GM12878 (cell line): ENCODE results near the gene PPFIBP1. TPM values are rescaled to one million over a fixed set of nuclear protein-coding genes. Genes with fewer than 3 reads are reported as not detected.

ENCODE experiments used
- BRCA1 ChIP-seq: IDR thresholded peaks from 2 replicates; pipeline ENCODE4 v1.6.1; 2011; ENCODE audit warnings: low read depth, low read length, improper control_type of control experiment
- CEBPZ ChIP-seq: fragments of 150-350 bp; IDR thresholded peaks from 2 replicates; pipeline ENCODE4 v1.6.1; 2016; ENCODE audit warnings: low read depth, low read length
- CHD1 ChIP-seq: IDR thresholded peaks from 2 replicates; pipeline ENCODE4 v1.6.1; 2012; ENCODE audit warnings: low read depth, low read length, improper control_type of control experiment
- CTCF ChIP-seq, 3 experiments: IDR thresholded peaks in 2 of 3; conservative IDR thresholded peaks in 1 of 3; 2 replicates each; pipeline ENCODE4 v1.5.1; 2011; ENCODE audit warnings: low read depth in 3 of 3, low read length in 3 of 3, mild to moderate bottlenecking in 3 of 3, control low read depth in 2 of 3, moderate library complexity in 2 of 3, inconsistent platforms in 1 of 3, mixed read lengths in 1 of 3; ENCODE audit not compliant: control insufficient read depth in 2 of 3, insufficient read depth in 1 of 3; ENCODE audit errors: extremely low read depth in 1 of 3
- E4F1 ChIP-seq: fragments of 450-650 bp; IDR thresholded peaks from 2 replicates; pipeline ENCODE4 v1.6.1; 2018; ENCODE audit warnings: borderline replicate concordance, mild to moderate bottlenecking; ENCODE audit not compliant: partially characterized antibody
- ELK1 ChIP-seq: IDR thresholded peaks from 2 replicates; pipeline ENCODE4 v1.6.1; 2012; ENCODE audit warnings: low read depth, low read length, improper control_type of control experiment
- HDGF ChIP-seq: fragments of 450-650 bp; IDR thresholded peaks from 2 replicates; pipeline ENCODE4 v1.6.1; 2016; ENCODE audit warnings: antibody characterized with exemption
- RAD51 ChIP-seq: fragments of 450-650 bp; IDR thresholded peaks from 2 replicates; pipeline ENCODE4 v1.6.1; 2016; ENCODE audit warnings: moderate library complexity, mild to moderate bottlenecking, inconsistent platforms
- RFX5 ChIP-seq: IDR thresholded peaks from 2 replicates; pipeline ENCODE4 v1.6.1; 2011; ENCODE audit warnings: low read depth, low read length, improper control_type of control experiment
- SMAD1 ChIP-seq: fragments of 450-650 bp; IDR thresholded peaks from 2 replicates; pipeline ENCODE4 v1.6.1; 2018; ENCODE audit warnings: mild to moderate bottlenecking, low read depth; ENCODE audit not compliant: partially characterized antibody
- SMC3 ChIP-seq: IDR thresholded peaks from 2 replicates; pipeline ENCODE4 v1.6.1; 2011; ENCODE audit warnings: low read length, improper control_type of control experiment, borderline replicate concordance
- ZNF24 ChIP-seq: fragments of 450-650 bp; IDR thresholded peaks from 2 replicates; pipeline ENCODE4 v1.6.1; 2017; ENCODE audit warnings: antibody characterized with exemption, mild to moderate bottlenecking
- polyA plus RNA-seq, 11 experiments: library from polyadenylated mRNA; depleted of rRNA in 4 of 11; unstranded in 6 of 11; stranded (reverse) in 5 of 11; fragments of >200 nt; fragmentation: Nextera tagmentation in 4 of 11; fragmentation: Illumina TruSeq in 1 of 11; extraction: Ambion mirVana in 4 of 11; extraction: Trizol in 1 of 11; gene quantifications; 1 replicate in 1 of 11; 2 replicates in 10 of 11; pipeline versions ENCODE4 v1.2.1 to v1.2.3, GENCODE V29; 2011 to 2016; ENCODE audit warnings: inconsistent platforms in 2 of 11, missing spikeins in 2 of 11, low read depth in 1 of 11
- total RNA-seq, 4 experiments: library from RNA; depleted of rRNA in 3 of 4; stranded (reverse); fragments of >200 nt in 3 of 4; fragmentation: Illumina TruSeq in 1 of 4; extraction: Trizol in 1 of 4; gene quantifications; 2 replicates each; pipeline versions ENCODE4 v1.2.1 to v1.2.3, GENCODE V29; 2013 to 2021
- TF ChIP-seq, protein P1 (sequence below): fragments of 450-650 bp; IDR thresholded peaks from 2 replicates; pipeline ENCODE4 v1.6.1; 2017; ENCODE audit warnings: mild to moderate bottlenecking, moderate library complexity
- TF ChIP-seq, protein P2 (sequence below): IDR thresholded peaks from 2 replicates; pipeline ENCODE4 v1.6.1; 2011; ENCODE audit warnings: borderline replicate concordance, low read depth, mild to moderate bottlenecking, moderate library complexity, low read length; ENCODE audit not compliant: insufficient read depth, poor library complexity, severe bottlenecking

PPFIBP1 gene
- total and polyA plus RNA-seq, 10 of the 15 experiments (the other 5 are each of a cell fraction or from before 2014, with no cell fraction given): 0.47 to 7.8 (median 3.6) TPM

DNA sequence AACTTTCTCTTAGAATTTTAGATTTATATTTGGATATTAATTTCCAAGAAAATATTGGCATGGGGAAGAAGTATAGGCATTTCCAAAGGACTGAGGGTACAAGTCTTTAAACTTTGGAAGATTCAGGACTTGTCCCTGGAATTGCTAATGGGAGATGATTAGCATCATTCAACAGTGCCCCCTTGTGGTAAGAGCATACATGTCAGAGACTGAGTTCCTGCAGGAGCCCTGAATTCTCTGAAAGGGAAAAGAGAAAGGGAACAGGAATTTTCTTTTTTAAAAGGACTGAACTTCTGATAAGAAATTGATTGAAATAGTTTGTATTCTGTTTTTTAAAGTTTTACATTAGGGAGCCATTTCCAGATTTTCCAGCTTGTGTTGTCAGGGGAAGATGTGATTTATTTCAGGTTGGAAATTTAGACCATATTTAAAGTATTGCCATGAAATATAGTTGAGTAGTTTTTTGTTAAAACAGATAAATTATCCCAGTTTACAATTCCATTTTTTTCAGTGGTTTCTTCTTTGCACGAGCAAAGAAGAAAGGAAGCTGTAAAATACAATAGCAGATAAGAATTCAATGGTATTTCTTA lies 128.3 kb downstream of the PPFIBP1 start (continued):
- TF ChIP-seq CTCF (IDR thresholded peaks at IDR 0.05 in 2 of 3, conservative IDR thresholded peaks at IDR 0.05 in 1 of 3; ENCODE audit: control insufficient read depth in 2 of 3, extremely low read depth in 1 of 3, insufficient read depth in 1 of 3, low read depth in 3 of 3, low read length in 3 of 3): peak; percentile 77 to 81 (median 80)
- no peak for TF ChIP-seq RFX5
- no peak for TF ChIP-seq E4F1
- peak; percentile 59; the same call in 1 of the 2 replicates for TF ChIP-seq SMC3
- TF ChIP-seq, protein P1, sequence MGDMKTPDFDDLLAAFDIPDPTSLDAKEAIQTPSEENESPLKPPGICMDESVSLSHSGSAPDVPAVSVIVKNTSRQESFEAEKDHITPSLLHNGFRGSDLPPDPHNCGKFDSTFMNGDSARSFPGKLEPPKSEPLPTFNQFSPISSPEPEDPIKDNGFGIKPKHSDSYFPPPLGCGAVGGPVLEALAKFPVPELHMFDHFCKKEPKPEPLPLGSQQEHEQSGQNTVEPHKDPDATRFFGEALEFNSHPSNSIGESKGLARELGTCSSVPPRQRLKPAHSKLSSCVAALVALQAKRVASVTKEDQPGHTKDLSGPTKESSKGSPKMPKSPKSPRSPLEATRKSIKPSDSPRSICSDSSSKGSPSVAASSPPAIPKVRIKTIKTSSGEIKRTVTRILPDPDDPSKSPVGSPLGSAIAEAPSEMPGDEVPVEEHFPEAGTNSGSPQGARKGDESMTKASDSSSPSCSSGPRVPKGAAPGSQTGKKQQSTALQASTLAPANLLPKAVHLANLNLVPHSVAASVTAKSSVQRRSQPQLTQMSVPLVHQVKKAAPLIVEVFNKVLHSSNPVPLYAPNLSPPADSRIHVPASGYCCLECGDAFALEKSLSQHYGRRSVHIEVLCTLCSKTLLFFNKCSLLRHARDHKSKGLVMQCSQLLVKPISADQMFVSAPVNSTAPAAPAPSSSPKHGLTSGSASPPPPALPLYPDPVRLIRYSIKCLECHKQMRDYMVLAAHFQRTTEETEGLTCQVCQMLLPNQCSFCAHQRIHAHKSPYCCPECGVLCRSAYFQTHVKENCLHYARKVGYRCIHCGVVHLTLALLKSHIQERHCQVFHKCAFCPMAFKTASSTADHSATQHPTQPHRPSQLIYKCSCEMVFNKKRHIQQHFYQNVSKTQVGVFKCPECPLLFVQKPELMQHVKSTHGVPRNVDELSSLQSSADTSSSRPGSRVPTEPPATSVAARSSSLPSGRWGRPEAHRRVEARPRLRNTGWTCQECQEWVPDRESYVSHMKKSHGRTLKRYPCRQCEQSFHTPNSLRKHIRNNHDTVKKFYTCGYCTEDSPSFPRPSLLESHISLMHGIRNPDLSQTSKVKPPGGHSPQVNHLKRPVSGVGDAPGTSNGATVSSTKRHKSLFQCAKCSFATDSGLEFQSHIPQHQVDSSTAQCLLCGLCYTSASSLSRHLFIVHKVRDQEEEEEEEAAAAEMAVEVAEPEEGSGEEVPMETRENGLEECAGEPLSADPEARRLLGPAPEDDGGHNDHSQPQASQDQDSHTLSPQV: no peak
- TF ChIP-seq SMAD1: no peak
- no peak for TF ChIP-seq ELK1
- TF ChIP-seq, protein P2, sequence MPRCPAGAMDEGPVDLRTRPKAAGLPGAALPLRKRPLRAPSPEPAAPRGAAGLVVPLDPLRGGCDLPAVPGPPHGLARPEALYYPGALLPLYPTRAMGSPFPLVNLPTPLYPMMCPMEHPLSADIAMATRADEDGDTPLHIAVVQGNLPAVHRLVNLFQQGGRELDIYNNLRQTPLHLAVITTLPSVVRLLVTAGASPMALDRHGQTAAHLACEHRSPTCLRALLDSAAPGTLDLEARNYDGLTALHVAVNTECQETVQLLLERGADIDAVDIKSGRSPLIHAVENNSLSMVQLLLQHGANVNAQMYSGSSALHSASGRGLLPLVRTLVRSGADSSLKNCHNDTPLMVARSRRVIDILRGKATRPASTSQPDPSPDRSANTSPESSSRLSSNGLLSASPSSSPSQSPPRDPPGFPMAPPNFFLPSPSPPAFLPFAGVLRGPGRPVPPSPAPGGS: no peak
- TF ChIP-seq ZNF24: no peak
- TF ChIP-seq BRCA1: no peak
- TF ChIP-seq CHD1: no peak
- no peak for TF ChIP-seq HDGF
- TF ChIP-seq CEBPZ: no peak
- no peak for TF ChIP-seq RAD51
